ENCODE measurements around the gene TOPAZ1. TPM values are rescaled to one million over a fixed set of nuclear protein-coding genes. Genes with fewer than 3 reads are reported as not detected.

TOPAZ1 gene
- total and polyA plus RNA-seq, 9 of the 15 experiments (the other 6 are each of a cell fraction or from before 2014, with no cell fraction given): 0.01 TPM; not detected in 8

DNA sequence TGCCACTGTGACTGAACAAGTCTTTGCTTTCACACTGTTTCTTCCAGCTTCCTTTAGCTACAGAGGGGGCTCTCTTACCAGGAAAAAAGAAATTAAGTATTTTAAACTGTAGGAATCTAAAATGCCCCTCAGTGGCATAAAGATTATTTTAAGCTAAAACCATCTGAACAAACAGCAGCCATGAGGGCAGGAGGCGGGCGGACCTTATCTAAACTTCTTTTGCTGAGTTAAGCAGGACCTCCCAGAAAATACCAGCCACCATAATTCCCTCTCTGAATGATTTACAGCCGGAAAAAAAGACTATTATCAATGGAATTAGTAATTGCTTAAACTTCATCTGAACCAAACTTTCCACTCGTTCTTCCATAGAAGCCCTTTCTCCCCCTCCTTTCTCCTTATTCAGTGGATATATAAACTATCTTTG, 5.2 kb upstream of the TOPAZ1 start (continued):
- TF ChIP-seq, protein P1, sequence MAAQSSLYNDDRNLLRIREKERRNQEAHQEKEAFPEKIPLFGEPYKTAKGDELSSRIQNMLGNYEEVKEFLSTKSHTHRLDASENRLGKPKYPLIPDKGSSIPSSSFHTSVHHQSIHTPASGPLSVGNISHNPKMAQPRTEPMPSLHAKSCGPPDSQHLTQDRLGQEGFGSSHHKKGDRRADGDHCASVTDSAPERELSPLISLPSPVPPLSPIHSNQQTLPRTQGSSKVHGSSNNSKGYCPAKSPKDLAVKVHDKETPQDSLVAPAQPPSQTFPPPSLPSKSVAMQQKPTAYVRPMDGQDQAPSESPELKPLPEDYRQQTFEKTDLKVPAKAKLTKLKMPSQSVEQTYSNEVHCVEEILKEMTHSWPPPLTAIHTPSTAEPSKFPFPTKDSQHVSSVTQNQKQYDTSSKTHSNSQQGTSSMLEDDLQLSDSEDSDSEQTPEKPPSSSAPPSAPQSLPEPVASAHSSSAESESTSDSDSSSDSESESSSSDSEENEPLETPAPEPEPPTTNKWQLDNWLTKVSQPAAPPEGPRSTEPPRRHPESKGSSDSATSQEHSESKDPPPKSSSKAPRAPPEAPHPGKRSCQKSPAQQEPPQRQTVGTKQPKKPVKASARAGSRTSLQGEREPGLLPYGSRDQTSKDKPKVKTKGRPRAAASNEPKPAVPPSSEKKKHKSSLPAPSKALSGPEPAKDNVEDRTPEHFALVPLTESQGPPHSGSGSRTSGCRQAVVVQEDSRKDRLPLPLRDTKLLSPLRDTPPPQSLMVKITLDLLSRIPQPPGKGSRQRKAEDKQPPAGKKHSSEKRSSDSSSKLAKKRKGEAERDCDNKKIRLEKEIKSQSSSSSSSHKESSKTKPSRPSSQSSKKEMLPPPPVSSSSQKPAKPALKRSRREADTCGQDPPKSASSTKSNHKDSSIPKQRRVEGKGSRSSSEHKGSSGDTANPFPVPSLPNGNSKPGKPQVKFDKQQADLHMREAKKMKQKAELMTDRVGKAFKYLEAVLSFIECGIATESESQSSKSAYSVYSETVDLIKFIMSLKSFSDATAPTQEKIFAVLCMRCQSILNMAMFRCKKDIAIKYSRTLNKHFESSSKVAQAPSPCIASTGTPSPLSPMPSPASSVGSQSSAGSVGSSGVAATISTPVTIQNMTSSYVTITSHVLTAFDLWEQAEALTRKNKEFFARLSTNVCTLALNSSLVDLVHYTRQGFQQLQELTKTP (IDR thresholded peaks at IDR 0.05; ENCODE audit: low read depth in 1 of 2, partially characterized antibody in 2 of 2): no peak
- TF ChIP-seq FOXA3 (CRISPR knock-in tag; conservative IDR thresholded peaks at IDR 0.05 in 1 of 2, IDR thresholded peaks at IDR 0.05 in 1 of 2) (peak in 1 of 2 experiments; percentile 67; a peak in 2 of 4 replicates), SAFB (IDR thresholded peaks at IDR 0.05; ENCODE audit: borderline replicate concordance, low read depth, low read length) (no peak), MGA (IDR thresholded peaks at IDR 0.05) (0 out of 2 replicates have a peak, but pooled peaks have one; percentile 22), CBFA2T3 (IDR thresholded peaks at IDR 0.05) (peak; percentile 63; the same call in 1 of the 2 replicates)
- TF ChIP-seq, protein P2, sequence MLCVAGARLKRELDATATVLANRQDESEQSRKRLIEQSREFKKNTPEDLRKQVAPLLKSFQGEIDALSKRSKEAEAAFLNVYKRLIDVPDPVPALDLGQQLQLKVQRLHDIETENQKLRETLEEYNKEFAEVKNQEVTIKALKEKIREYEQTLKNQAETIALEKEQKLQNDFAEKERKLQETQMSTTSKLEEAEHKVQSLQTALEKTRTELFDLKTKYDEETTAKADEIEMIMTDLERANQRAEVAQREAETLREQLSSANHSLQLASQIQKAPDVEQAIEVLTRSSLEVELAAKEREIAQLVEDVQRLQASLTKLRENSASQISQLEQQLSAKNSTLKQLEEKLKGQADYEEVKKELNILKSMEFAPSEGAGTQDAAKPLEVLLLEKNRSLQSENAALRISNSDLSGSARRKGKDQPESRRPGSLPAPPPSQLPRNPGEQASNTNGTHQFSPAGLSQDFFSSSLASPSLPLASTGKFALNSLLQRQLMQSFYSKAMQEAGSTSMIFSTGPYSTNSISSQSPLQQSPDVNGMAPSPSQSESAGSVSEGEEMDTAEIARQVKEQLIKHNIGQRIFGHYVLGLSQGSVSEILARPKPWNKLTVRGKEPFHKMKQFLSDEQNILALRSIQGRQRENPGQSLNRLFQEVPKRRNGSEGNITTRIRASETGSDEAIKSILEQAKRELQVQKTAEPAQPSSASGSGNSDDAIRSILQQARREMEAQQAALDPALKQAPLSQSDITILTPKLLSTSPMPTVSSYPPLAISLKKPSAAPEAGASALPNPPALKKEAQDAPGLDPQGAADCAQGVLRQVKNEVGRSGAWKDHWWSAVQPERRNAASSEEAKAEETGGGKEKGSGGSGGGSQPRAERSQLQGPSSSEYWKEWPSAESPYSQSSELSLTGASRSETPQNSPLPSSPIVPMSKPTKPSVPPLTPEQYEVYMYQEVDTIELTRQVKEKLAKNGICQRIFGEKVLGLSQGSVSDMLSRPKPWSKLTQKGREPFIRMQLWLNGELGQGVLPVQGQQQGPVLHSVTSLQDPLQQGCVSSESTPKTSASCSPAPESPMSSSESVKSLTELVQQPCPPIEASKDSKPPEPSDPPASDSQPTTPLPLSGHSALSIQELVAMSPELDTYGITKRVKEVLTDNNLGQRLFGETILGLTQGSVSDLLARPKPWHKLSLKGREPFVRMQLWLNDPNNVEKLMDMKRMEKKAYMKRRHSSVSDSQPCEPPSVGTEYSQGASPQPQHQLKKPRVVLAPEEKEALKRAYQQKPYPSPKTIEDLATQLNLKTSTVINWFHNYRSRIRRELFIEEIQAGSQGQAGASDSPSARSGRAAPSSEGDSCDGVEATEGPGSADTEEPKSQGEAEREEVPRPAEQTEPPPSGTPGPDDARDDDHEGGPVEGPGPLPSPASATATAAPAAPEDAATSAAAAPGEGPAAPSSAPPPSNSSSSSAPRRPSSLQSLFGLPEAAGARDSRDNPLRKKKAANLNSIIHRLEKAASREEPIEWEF (CRISPR knock-in tag; IDR thresholded peaks at IDR 0.05): no peak

Measured in K562 (cell line).